Measurements from ENCODE around the gene PIGQ. TPM values are rescaled to one million over a fixed set of nuclear protein-coding genes. Genes with fewer than 3 reads are reported as not detected.

Gene PIGQ
- total and polyA plus RNA-seq, 11 donors, result 16.4 to 39.5 (median 22.0) TPM

DNA sequence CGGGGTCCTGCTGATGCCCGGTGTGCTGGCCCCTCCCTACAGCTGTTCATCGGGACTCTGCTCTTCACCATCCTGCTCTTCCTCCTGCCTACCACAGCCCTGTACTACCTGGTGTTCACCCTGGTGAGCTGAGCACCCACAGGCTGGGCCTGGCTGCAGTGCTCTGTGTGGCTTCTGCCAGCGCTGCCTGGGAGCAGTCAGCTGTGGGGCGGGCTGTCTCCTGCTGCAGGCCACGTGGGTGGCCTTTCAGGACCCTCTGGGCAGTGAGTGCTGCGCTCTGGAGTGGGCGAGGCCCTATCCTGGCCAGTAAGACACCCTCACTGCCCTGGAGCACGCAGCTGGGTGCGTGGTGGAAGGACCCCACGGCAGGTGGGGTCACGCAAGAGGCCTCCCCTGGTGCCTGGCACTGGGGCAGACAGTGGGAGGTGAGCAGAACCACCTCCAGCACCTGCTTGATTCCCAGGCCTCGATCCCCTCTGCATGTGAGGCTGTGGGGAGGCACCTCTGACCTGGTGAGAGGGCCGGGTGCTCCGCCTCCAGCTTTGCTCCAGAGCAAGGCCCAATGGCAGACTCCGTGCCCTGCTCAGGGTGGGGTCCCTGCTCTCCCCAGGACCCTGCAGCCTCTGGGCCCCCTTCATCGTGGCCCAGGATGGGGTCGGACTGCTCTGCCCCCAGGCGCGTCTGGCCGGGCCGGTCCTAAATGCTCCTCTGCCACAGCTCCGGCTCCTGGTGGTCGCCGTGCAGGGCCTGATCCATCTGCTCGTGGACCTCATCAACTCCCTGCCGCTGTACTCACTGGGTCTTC, 10.6 kb downstream of the PIGQ start:
- Histone ChIP-seq H3K27me3 (no peaks in the 10 kb centered on the region), H3K36me3 (peaks cover 0 to 16% (median 5%) of the 10 kb centered on the region in 9 donors), H3K9me3 (no peaks in the 10 kb centered on the region), H3K27ac (no peak overlapping the region), H3K4me3 (no peak overlapping the region), H3K4me1 (peaks cover 0 to 24% (median under 1%) of the 10 kb centered on the region in 12 donors)
- no peak for TF ChIP-seq POLR2A (IDR thresholded peaks at IDR 0.05)
- TF ChIP-seq, protein P1, sequence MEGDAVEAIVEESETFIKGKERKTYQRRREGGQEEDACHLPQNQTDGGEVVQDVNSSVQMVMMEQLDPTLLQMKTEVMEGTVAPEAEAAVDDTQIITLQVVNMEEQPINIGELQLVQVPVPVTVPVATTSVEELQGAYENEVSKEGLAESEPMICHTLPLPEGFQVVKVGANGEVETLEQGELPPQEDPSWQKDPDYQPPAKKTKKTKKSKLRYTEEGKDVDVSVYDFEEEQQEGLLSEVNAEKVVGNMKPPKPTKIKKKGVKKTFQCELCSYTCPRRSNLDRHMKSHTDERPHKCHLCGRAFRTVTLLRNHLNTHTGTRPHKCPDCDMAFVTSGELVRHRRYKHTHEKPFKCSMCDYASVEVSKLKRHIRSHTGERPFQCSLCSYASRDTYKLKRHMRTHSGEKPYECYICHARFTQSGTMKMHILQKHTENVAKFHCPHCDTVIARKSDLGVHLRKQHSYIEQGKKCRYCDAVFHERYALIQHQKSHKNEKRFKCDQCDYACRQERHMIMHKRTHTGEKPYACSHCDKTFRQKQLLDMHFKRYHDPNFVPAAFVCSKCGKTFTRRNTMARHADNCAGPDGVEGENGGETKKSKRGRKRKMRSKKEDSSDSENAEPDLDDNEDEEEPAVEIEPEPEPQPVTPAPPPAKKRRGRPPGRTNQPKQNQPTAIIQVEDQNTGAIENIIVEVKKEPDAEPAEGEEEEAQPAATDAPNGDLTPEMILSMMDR (IDR thresholded peaks at IDR 0.05), result no peak
- intact Hi-C loops (cut with DNase I), result loop anchor here in 6 of 10 donors (2.0 to 10.0 kb wide), 4 partner anchors 64 to 82 kb away; partner anchors contain the start of genes MCRIP2 (in 2 of the 6) and WDR90 (in 2 of the 6)
- WGBS, 4 donors, result 90 to 94% (median 93%) methylated on average over 22 to 27 of the region's 27 CpGs
- ATAC-seq (no peak), DNase-seq (no peak)

DNA sequence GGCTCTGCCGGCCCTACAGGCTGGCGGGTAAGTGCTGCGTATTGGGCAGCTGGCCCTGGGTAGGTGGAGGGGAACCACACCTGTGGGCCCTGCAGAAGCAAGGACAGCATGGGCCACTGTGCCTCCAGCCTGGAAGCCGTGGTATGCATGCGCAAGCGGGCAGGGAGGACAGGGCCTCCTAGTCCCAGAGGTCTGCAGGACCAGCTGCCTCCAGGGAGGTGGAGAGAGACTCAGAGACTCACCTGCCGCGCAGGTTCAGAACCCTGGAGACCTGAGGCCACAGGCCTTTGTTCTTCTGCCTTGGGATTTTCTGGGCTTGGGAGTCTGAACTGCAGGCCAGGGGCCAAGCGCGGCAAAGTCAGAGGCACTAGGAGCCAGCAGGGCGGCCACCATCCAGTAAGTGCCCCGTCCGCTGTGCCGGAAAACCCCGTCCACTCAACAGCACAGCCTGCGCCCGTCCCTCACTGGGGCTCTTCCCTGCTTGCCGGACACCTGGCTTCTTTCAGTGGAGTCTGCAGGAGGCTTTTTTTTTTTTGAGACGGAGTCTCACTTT, 11.3 kb downstream of the PIGQ start:
- ATAC-seq, result no peak
- peaks cover 0 to 9% (median 0%) of the 10 kb centered on the region in 9 donors for H3K36me3 ChIP-seq

DNA sequence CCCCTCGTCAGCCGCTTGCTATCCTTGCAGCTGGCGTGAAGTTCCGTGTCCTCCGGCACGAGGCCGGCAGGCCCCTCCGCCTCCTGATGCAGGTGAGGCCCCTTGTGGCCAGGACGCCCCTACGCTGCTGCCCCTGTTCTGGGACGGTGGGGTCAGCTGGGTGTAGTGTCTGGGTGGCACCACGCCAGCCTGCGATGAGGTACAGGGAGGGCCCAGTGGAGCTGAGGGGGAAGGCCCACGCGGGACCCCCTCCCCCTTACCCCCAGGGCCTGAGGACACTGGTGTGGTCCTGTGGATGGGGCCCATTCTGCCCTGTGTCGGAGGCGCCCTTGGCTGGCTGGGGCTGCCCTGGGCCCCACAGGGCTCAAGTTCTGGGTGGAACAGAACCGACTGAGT, 12.4 kb downstream of the PIGQ start:
- Histone ChIP-seq H3K36me3 (peaks cover 0 to 8% (median 0%) of the 10 kb centered on the region in 9 donors), H3K4me1 (peaks cover 0 to 39% (median 7%) of the 10 kb centered on the region in 12 donors), H3K4me3 (no peak overlapping the region), H3K27me3 (no peaks in the 10 kb centered on the region), H3K9me3 (no peaks in the 10 kb centered on the region), H3K27ac (no peak overlapping the region)
- no peak for ATAC-seq
- DNase-seq, result no peak
- 84 to 93% (median 91%) methylated on average over 2 to 18 of the region's 18 CpGs for WGBS, 4 donors
- TF ChIP-seq, protein P1 (IDR thresholded peaks at IDR 0.05), result no peak
- TF ChIP-seq POLR2A (IDR thresholded peaks at IDR 0.05), result no peak
- intact Hi-C loops (cut with DNase I), result loop anchor here in 5 of 10 donors (5.0 to 10.0 kb wide), 3 partner anchors 63 to 80 kb away; partner anchors contain the start of genes MCRIP2 (in 2 of the 5) and WDR90 (in 2 of the 5)

More for the DNA sequence above, 11.3 kb downstream of the PIGQ start:
- DNase-seq, result no peak
- TF ChIP-seq, protein P1 (IDR thresholded peaks at IDR 0.05), result no peak
- no peak for TF ChIP-seq POLR2A (IDR thresholded peaks at IDR 0.05)
- Histone ChIP-seq H3K27ac (no peak overlapping the region), H3K9me3 (no peaks in the 10 kb centered on the region), H3K27me3 (no peaks in the 10 kb centered on the region), H3K4me1 (peaks cover 0 to 28% (median 2%) of the 10 kb centered on the region in 12 donors), H3K4me3 (no peak overlapping the region)
- intact Hi-C loops (cut with DNase I), result loop anchor here in 6 of 10 donors (2.0 to 10.0 kb wide), 4 partner anchors 64 to 81 kb away; partner anchors contain the start of genes MCRIP2 (in 2 of the 6) and WDR90 (in 2 of the 6)
- WGBS, 4 donors, result 95 to 98% (median 96%) methylated on average over 16 to 19 of the region's 19 CpGs

Data from heart left ventricle (tissue), 16 donors.